Urinary bladder (tissue), 4 donors: Measurements from ENCODE around the gene FMN2. TPM values are rescaled to one million over a fixed set of nuclear protein-coding genes. Genes with fewer than 3 reads are reported as not detected.
"Not testable (repeated sequence)": the region's sequence is repeated elsewhere in the genome, so short reads cannot be mapped to it uniquely, and the experiment has no call there.

Source experiments
- DNase-seq: peaks from one replicate; pipeline ENCODE4 v3.0.0-alpha.2; 2015; ENCODE audit errors: extremely low spot score
- H3K27ac ChIP-seq: one replicate; pipeline ENCODE4 v1.5.1; 2013; ENCODE audit warnings: low read depth, mild to moderate bottlenecking, moderate library complexity
- H3K36me3 ChIP-seq: one replicate; pipeline ENCODE4 v1.6.1; 2013; ENCODE audit warnings: mild to moderate bottlenecking, moderate library complexity; ENCODE audit not compliant: insufficient read depth
- H3K4me1 ChIP-seq: one replicate; pipeline ENCODE4 v1.6.1; 2013; ENCODE audit warnings: mild to moderate bottlenecking, moderate library complexity; ENCODE audit not compliant: insufficient read depth
- H3K4me3 ChIP-seq: one replicate; pipeline ENCODE4 v1.5.1; 2013; ENCODE audit warnings: low read depth, low read length
- WGBS: extraction: QIAGEN DNeasy Blood & Tissue Kit; methylation state at CpG from one replicate; pipeline ENCODE4 v1.1.7; 2013; 5-methylcytosine and 5-hydroxymethylcytosine counted together
- polyA plus RNA-seq: library from polyadenylated mRNA; stranded (reverse); fragments of 200-250 nt; gene quantifications from one replicate; pipeline ENCODE4 v1.2.3, GENCODE V29; 2013
- total RNA-seq: library from RNA; depleted of rRNA; stranded (reverse); fragments of >200 nt; gene quantifications from one replicate; pipeline ENCODE4 v1.2.3, GENCODE V29; 2014
- donor health status: healthy with polysubstance abuse.
- donor health status: healthy.

Gene FMN2
- total and polyA plus RNA-seq, 2 donors = 0.23 to 2.6 TPM

DNA sequence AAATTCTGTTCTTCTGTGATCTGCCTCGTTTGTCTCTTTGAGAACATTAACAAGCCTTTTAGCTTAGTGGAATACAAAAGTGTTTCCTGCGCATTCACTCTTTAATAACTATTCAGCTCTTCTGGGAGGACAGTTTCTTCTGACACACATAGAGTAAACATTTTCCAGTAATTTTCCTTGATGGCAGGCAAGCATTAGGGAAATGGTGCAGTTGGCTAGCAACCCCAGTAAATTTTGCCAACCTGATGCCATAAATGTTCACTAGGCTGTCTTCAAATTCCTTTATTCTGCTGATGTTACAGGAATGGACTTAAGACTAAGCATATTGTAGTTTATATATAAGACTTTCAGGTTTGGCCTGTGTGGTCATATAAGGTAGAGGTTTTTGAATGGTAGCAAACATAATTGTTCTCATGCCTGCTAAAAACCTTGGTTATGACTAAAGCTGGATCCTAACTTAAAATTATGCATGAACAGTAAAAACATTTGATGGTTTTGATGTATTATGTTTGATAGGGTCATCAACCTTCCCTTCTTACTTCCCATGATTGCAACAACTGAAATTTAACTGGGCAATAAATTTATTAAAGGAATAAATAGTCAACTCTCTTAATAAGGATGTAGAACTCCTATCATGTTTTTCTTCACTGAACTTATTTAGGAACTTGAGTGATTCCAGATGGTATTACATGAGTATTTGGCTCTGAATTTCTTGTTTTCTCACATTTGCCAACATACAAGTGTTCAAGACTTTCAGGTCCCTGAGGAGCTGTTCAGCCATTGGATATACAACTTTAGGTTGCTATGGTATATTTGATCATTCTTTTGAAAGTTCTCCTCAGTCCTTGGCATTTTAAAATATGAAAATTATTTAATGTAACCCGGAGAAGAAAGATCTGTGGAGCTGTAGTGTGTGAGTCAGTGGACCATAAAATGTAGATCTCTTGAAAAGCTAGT is 223.4 kb downstream of the FMN2 start:
- no peaks in the 10 kb centered on the region for H3K4me1 ChIP-seq
- peak; percentile 7 for DNase-seq
- no peak overlapping the region for H3K27ac ChIP-seq
- no peak overlapping the region for H3K4me3 ChIP-seq
- WGBS = 42% methylated on average over 3 of the region's 3 CpGs
- H3K36me3 ChIP-seq = no peaks in the 10 kb centered on the region

DNA sequence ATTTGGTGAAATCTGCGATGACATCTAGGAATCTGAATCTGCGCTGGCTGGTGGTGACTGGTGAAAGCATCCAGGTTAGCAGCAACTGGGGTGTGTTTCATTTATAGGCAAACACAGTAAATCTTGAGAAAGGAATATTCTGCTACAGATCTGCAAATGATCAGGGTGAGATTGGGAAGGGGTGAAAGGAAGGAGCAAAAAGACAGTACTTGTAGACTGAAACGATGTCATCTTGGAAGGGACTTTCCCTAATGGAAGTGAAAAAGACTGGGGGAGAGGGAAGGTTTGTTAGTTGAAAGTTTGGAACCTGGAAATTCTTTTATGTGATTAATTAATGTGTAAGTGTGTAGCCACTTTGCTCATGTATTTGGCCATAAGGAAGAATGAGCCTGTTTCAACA is 228.3 kb downstream of the FMN2 start:
- H3K4me1 ChIP-seq = no peaks in the 10 kb centered on the region
- H3K27ac ChIP-seq = no peak overlapping the region
- H3K36me3 ChIP-seq = no peaks in the 10 kb centered on the region
- DNase-seq = no peak
- H3K4me3 ChIP-seq = no peak overlapping the region
- WGBS = 87% methylated on average over 3 of the region's 3 CpGs

DNA sequence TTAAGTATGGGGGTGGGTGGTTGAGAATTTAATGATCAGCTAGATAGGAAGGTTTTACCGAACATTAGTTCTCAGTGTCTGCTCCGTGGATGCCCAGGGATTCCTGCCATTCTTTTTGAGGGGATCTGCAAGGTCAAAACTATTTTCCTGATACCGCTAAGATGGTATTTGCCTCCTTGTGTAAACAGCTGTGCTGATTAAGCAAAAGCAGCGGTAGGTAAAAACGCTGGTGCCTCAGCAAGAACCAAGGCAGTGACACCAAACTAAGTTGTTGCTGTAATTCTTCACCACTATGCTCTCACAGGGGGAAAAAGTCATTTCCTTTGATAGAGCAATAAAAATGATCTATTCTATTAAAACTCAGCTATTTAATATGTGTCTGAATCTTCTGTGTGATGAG is 229.0 kb downstream of the FMN2 start:
- DNase-seq = no peak
- WGBS = 66% methylated on average over 5 of the region's 5 CpGs
- H3K4me3 ChIP-seq = no peak overlapping the region
- H3K4me1 ChIP-seq = no peaks in the 10 kb centered on the region
- no peaks in the 10 kb centered on the region for H3K36me3 ChIP-seq
- no peak overlapping the region for H3K27ac ChIP-seq

DNA sequence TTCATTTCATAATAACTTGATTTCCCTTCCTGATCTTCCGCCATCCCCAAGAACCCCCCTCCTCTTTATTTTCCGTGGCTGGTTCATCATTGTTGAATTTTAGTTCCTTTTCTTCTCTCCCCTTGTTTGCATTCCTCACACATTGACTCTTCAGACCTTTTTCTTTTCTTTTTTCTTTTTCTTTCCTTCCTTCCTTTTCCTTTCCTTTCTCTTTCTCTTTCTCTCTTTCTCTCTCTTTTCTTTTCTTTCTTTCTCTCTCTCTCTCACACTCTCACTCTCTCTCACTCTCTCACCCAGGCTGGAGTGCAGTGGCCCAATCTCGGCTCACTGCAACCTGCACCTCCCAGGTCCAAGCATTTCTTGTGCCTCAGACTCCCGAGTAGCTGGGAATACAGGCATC is 231.3 kb downstream of the FMN2 start:
- Histone ChIP-seq H3K27ac (no peak overlapping the region), H3K4me1 (no peaks in the 10 kb centered on the region), H3K36me3 (no peaks in the 10 kb centered on the region), H3K4me3 (no peak overlapping the region)
- no peak for DNase-seq
- WGBS = 89% methylated on average over 4 of the region's 4 CpGs

DNA sequence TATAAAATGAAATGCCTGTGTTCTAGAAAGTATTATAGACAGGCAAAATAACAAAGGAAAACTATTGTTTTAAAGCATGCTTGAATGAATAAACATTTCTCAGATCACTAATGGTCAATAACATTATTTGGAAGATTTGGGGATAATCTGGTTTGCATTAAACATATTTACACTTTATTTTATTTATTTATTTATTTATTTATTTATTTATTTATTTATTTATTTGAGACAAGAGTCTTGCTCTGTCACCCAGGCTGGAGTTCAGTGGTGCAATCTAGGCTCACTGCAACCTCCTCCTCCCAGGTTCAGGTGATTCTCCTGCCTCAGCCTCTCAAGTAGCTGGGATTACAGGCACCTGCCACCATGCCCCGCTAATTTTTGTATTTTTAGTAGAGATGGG is 236.7 kb downstream of the FMN2 start:
- not testable (repeated sequence) for H3K27ac ChIP-seq, H3K36me3 ChIP-seq, H3K4me1 ChIP-seq, H3K4me3 ChIP-seq, DNase-seq
- 93% methylated on average over 1 of the region's 1 CpG for WGBS

DNA sequence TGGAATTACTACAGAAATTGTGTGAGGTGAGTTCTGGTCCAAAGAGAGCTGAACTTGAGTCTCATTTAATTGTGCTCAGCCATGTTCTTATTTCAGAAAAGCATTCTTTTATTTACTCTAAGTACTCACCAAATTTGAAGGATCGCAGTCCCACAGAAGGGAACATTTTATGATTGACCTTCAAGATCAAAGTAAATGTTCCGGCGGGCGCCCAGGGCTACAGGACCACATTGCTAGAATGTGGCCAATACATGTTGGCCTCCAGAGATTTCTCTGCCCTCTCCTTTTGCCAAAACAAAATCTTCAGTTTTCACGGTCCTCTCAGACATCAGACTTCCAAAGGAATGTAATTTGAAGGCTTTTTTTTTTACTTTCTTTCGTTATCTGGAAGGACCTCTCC is 237.8 kb downstream of the FMN2 start:
- WGBS = 84% methylated on average over 6 of the region's 6 CpGs
- H3K4me3 ChIP-seq = no peak overlapping the region
- DNase-seq = no peak

DNA sequence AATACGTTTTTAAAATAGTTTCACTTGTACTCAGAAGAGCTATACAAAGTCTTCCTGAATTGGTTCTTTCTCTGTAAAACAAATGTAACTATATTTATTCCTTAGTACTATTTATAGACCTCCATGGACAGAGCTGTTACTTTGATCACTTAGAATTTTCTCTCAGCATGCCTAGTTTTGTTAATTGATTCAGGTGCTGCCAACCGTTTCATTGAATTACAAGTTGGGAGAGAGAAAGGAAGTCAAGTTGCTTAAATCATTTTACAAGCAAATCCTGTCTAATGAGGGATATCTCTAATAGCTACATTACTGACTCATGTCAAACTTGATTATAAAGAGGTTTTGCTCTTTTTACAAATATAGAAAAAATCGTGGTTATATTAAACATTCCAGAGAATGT is 241.0 kb downstream of the FMN2 start:
- DNase-seq = no peak
- H3K36me3 ChIP-seq = no peaks in the 10 kb centered on the region
- no peaks in the 10 kb centered on the region for H3K4me1 ChIP-seq
- no peak overlapping the region for H3K27ac ChIP-seq
- H3K4me3 ChIP-seq = no peak overlapping the region
- WGBS = 67% methylated on average over 3 of the region's 3 CpGs

More for the DNA sequence above, 237.8 kb downstream of the FMN2 start:
- H3K4me1 ChIP-seq = no peaks in the 10 kb centered on the region
- no peaks in the 10 kb centered on the region for H3K36me3 ChIP-seq
- H3K27ac ChIP-seq = no peak overlapping the region

DNA sequence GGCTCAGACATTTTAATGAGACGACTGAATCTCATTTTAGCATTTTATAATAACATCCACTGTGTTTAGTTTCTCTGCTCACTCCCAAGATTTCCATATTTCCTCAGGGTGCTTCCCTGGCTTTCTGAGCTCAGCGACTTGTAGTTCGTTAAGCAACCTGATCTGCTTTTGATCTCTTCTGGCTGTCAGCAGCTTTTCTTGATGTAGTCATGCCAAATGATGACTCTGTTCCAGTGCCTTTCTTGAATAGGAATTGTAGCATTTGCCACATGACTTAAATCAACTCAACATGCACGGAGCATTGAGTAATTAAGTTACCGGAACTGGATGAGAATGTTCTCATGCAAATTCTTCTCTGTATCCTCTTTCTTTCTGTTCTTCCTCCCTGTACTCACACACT is 246.1 kb downstream of the FMN2 start:
- Histone ChIP-seq H3K27ac (no peak overlapping the region), H3K36me3 (no peaks in the 10 kb centered on the region), H3K4me3 (no peak overlapping the region), H3K4me1 (no peaks in the 10 kb centered on the region)
- no peak for DNase-seq
- WGBS = 26% methylated on average over 5 of the region's 5 CpGs

DNA sequence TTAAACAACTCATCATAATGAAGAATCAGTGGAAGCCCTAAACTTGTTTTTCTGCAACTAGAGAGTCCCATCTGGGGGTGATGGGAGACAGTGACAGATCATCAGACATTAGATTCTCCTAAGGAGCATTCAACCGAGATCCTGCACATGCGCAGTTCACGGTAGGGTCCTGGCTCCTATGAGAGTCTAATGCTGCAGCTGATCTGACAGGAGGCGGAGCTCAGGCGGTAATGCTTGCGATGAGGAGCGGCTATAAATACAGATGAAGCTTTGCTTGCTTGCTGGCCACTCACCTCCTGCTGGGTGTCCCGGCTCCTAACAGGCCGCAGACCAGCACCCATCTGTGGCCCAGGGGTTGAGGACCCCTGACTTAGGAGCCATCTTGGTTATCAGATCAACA is 247.2 kb downstream of the FMN2 start:
- 95% methylated on average over 9 of the region's 9 CpGs for WGBS
- no peak for DNase-seq
- H3K36me3 ChIP-seq = no peaks in the 10 kb centered on the region
- no peaks in the 10 kb centered on the region for H3K4me1 ChIP-seq
- no peak overlapping the region for H3K27ac ChIP-seq
- no peak overlapping the region for H3K4me3 ChIP-seq

DNA sequence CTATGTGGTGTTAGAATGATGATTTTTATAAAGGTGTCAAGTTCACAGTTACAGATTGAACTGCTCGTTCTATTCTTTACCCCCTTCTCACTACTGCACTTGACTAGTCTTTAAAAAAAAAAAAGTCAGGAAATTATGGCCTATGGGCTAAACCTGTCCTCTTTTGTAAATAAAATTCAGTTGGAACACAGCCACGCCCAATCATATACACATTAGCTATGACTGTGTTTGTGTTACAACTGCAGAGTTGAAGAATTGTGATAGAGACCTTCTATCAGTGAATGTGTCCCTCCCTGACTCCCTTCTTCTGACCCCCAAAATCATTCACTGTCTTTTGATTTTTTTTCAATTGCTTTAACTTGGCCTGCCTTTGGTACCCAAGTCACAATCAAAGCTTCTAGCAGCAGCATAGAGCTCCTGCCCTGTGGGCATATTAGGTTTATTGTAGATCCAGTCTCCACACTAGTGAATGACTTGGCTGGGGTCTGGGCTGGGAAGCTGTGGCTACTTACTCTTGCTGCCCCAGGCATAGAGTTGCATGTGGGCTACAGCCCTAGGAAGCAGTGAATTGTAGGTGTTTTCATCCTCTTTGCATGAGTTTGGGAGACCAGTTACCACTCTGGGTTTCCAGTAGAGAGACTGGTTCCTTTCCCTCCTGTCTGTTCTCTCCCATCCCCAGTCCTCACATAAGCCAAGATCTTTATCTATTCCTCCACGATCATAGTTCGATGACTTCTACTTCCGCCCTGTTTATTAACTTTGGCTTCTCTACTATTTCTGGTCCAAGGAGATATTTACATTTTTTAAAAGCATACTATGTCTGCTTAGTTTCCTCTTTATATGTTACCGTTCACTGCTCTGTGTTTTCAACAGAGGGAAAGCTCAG is 249.9 kb downstream of the FMN2 start:
- Histone ChIP-seq H3K4me3 (no peak overlapping the region), H3K4me1 (no peaks in the 10 kb centered on the region), H3K36me3 (no peaks in the 10 kb centered on the region), H3K27ac (no peak overlapping the region)
- DNase-seq = no peak
- 56% methylated on average over 6 of the region's 6 CpGs for WGBS

DNA sequence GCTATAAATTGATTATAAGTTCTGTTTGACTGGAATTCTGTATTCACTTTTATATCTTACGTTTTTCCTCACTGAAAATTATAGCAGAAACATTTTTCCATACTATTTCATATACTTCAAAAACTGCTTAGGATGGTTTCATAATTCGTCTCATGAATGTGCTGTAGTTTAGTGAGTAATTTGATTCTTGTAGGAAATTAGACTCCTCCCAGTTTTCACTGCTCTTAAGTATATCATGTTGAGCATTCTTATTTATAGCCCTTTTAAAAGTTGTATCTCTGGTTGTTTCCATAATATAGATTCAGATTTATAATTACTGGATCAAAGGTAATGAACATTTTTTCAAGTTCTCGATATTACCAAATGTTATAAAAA is 250.6 kb downstream of the FMN2 start:
- WGBS = 77% methylated on average over 3 of the region's 3 CpGs
- no peak overlapping the region for H3K4me3 ChIP-seq
- H3K36me3 ChIP-seq = no peaks in the 10 kb centered on the region
- no peaks in the 10 kb centered on the region for H3K4me1 ChIP-seq
- DNase-seq = no peak
- no peak overlapping the region for H3K27ac ChIP-seq

DNA sequence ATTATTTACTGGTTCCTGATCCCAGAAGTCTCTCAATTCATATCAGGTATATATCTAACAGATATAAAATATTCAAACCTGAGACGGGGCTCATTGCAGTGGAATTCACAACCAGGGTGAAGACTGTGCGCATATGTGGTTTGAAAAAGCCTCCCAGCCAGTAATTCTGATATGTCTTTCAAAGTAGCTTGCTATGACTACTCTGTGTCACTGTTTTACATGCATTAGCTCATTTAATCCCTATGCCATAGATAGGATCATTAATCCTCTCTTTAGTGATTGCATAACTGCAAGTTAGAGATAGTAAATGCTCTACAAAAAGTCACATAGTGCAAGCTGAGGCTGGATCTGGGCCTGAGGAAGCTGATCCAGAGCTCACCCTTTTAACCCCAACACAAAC is 251.4 kb downstream of the FMN2 start:
- H3K4me3 ChIP-seq = no peak overlapping the region
- WGBS = 69% methylated on average over 2 of the region's 2 CpGs
- H3K27ac ChIP-seq = no peak overlapping the region
- DNase-seq = no peak
- H3K4me1 ChIP-seq = no peaks in the 10 kb centered on the region
- H3K36me3 ChIP-seq = no peaks in the 10 kb centered on the region

DNA sequence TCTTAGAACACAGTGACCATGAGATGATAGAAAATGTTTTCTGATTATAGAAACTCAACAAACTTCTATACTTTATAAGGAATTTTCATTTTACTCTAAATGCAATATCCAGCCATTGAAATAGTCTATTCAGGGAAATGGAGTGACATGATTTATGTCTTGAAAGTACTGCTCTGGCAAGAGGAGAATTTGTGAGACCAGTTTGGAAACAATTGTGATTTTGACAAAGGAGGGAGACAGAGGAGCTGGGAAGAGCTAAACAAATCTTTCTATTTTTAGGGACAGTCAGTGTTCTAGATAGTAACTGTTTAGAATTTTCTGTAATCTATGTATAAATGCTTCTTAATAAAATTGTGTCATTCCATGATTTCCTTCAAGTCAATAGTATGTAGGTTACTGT is 252.3 kb downstream of the FMN2 start:
- H3K4me3 ChIP-seq = no peak overlapping the region
- no peak for DNase-seq
- H3K36me3 ChIP-seq = no peaks in the 10 kb centered on the region
- no peaks in the 10 kb centered on the region for H3K4me1 ChIP-seq
- no peak overlapping the region for H3K27ac ChIP-seq

DNA sequence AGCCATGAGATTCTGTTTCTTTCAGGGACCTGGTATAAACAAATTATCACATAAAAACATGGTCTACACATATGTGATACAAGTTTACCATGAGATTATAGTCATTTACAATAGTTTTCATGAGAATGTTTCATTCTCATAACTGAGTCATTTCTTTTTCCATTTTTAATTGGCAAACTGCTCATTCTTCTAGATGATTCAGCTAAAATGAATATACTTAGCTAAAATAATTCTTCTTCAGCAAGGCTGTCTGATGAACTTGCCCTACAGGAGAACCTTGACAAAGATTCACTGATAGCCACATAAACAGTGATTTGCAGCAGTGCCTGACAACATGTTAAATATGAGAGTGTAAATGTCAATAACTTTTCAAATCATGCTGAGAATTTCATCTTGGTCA is 253.2 kb downstream of the FMN2 start:
- no peak for DNase-seq
- no peaks in the 10 kb centered on the region for H3K36me3 ChIP-seq
- H3K27ac ChIP-seq = no peak overlapping the region
- no peak overlapping the region for H3K4me3 ChIP-seq
- H3K4me1 ChIP-seq = no peaks in the 10 kb centered on the region
